GM12864 (cell line): ENCODE results near the gene P2RX1.

Experiments used
- DNase-seq: peaks from one replicate; pipeline ENCODE4 v3.0.0-alpha.2; 2011; ENCODE audit warnings: low read depth
- H3K4me3 ChIP-seq: 2 replicates; pipeline ENCODE4 v1.5.1; 2011; ENCODE audit warnings: mild to moderate bottlenecking, low read depth, low read length, control low read depth
- TF ChIP-seq, protein P1 (sequence below): IDR thresholded peaks from 2 replicates; pipeline ENCODE4 v1.5.1; 2011; ENCODE audit warnings: low read depth, mild to moderate bottlenecking, moderate library complexity, low read length, control low read depth, inconsistent platforms; ENCODE audit errors: missing control alignments

P2RX1 gene

DNA sequence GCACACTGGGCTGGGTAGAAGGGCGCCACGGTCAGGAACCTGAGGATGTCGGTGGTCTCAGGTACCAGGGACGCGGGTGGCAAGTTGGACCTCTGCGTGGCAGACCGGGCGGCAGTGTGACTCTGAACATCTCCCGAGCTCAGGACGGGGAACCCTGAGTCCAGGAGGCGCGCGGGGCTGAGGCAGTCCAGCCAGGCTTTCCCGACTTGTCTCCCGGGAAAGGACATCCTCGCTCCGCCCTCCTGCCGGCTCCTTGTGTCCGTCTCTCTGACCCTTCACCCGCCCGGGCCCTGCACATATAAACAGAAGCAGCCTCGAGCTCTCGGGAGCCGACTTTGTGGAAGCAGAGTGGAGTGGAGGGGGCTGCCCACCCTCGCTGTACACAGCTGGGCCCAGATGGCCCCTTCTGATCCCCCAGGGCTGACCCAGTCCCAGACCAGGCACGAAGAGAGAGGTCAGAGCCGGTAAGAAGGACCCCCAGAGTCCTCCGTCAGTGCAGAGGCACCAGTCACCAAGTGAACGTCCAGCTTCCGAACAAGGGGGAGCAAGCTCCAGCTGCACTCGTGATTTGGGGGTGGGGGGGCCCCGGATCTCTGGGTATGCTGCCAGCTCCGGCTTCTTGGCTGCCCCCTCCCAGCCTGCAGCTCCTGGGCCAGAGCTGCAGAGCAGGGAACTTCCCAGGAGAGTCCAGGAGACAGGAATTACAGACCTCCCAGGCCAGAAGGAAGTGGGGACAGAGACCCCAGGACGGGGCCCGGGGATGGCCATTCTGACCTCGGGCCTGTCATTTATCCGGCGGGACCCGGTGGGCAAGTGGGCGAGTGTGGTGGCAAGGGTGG lies 8.5 kb upstream of the P2RX1 start:
- DNase-seq: no peak
- no peak overlapping the region for H3K4me3 ChIP-seq
- TF ChIP-seq, protein P1, sequence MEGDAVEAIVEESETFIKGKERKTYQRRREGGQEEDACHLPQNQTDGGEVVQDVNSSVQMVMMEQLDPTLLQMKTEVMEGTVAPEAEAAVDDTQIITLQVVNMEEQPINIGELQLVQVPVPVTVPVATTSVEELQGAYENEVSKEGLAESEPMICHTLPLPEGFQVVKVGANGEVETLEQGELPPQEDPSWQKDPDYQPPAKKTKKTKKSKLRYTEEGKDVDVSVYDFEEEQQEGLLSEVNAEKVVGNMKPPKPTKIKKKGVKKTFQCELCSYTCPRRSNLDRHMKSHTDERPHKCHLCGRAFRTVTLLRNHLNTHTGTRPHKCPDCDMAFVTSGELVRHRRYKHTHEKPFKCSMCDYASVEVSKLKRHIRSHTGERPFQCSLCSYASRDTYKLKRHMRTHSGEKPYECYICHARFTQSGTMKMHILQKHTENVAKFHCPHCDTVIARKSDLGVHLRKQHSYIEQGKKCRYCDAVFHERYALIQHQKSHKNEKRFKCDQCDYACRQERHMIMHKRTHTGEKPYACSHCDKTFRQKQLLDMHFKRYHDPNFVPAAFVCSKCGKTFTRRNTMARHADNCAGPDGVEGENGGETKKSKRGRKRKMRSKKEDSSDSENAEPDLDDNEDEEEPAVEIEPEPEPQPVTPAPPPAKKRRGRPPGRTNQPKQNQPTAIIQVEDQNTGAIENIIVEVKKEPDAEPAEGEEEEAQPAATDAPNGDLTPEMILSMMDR: no peak

DNA sequence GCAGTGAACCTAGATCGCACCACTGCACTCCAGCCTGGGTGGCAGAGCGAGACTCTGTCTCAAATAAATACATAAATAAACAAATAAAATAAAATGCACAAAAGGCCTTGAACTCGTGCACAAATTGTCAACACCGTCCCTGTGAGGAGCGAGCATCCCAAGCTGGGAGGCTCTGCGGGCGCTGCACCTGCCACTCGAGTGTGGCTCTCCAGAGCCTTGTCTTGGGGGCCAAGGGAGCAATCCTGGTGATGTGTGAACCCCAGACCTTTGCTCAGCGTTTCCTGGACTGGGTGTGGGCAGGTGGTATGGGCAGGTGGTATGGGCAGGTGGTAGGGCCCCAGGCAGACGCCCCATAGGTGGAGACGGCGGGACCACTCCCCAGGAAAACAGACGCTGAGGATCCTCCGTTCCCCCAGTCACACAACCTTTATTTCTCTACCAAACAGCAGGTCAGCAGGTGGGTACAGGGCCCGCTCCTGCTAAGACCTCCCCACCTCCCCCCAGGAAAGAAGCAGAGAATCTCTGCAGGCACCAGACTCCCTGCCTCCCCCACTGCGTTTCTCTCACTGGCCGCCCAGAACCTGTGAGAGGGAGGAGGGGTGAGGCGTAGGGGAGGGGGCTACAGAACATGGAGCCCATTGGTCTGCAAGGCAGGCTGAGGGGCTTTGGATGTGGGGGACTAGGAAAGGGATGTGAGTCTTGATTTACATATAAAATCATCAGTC lies 7.4 kb upstream of the P2RX1 start:
- TF ChIP-seq, protein P1: no peak
- no peak for DNase-seq
- no peak overlapping the region for H3K4me3 ChIP-seq

- no peak overlapping the region for H3K4me3 ChIP-seq
- no peak for DNase-seq
- TF ChIP-seq, protein P1: no peak
These were observed 6.5 kb upstream of the P2RX1 start for GRCh38 chr17:3922765-3923164.

DNA sequence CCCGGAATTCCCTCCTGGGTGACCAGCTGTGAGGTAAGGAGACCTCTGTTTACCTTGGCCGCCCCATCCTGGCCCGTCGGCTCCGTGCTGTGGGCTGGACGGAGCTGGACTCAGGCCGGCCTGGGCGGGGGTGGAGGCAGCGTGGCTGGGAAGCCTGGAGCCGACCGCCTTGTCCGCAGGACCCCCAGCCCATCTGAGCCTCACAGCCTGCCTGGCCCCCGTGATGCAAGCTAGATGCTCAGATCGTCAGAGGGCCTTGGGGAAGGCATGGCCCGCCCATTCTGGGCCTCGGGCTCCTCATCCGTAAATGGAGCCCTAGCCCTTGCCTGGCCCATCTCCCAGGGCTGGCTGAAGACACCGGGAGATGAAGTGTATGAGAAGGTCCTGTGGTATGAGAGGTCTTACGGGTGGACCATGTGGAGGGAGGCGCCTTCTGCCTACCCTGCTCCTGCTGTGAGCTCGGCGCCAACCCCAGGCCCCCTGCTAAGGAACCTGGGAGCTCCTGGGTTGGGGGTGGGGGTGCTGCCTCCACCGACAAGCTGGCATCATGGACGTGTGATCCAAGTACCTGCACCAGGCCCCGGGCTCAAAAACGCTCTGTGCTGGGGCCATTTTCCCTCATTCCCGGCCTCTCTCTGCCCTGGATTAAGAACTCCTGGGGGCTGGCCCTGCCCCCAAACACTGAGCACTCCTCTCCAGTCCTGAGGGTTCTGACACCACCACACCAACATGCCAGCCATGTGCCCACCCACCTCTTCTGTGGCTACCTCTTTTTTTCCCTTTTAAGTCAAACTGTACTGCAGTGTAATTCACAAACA lies 5.4 kb upstream of the P2RX1 start:
- no peak for DNase-seq
- H3K4me3 ChIP-seq: no peak overlapping the region
- TF ChIP-seq, protein P1: no peak

GRCh38 chr17:3921006-3921405 lies 4.7 kb upstream of the P2RX1 start:
- H3K4me3 ChIP-seq: no peak overlapping the region
- TF ChIP-seq, protein P1: no peak
- no peak for DNase-seq

- no peak overlapping the region for H3K4me3 ChIP-seq
- no peak for DNase-seq
- TF ChIP-seq, protein P1: no peak
These were observed 2.9 kb upstream of the P2RX1 start for GRCh38 chr17:3919123-3919624.
